Endothelial cell of umbilical vein (primary cell): Measurements from ENCODE around the gene NEK8. TPM values are rescaled to one million over a fixed set of nuclear protein-coding genes. Genes with fewer than 3 reads are reported as not detected.

ENCODE experiments used
- Bru-seq: library from RNA; stranded (reverse); fragments of 400-500 nt; gene quantifications from one replicate; lab custom pipeline; 2021; lab: Mats Ljungman, UMichigan
- BruChase-seq, 2 experiments: library from RNA; stranded (reverse); fragments of 400-500 nt; gene quantifications; one replicate each; lab custom pipeline; 2021; lab: Mats Ljungman, UMichigan
- BruUV-seq: library from RNA; stranded (reverse); fragments of 400-500 nt; replicated peaks from 2 replicates; lab custom pipeline; 2021; lab: Mats Ljungman, UMichigan
- CTCF ChIA-PET: fragments of 300-600, 350-600 bp; sonication (Branson Sonifier 250); formaldehyde crosslinking; loops from one replicate; lab custom pipeline; 2021; ENCODE audit warnings: antibody characterized with exemption, inconsistent platforms; lab: Charles Lee
- POLR2A ChIA-PET: fragments of 300-600, 350-600 bp; sonication (Branson Sonifier 250); formaldehyde crosslinking; loops from one replicate; lab custom pipeline; 2021; ENCODE audit warnings: antibody characterized with exemption, inconsistent platforms; lab: Charles Lee
- DNase-seq: peaks from one replicate; pipeline ENCODE4 v3.0.0-alpha.2; 2011; ENCODE audit warnings: low read depth, low spot score
- FAIRE-seq: peaks from 2 replicates; lab custom pipeline; 2011; peaks lifted over from hg19 to GRCh38; lab: Jason Lieb, UNC
- H2AFZ ChIP-seq: 2 replicates; pipeline ENCODE4 v1.6.0; 2012; ENCODE audit warnings: low read depth, low read length, control low read depth, inconsistent platforms
- H3K27ac ChIP-seq: 2 replicates; pipeline ENCODE4 v1.5.1; 2011; ENCODE audit warnings: low read depth, mild to moderate bottlenecking, control low read depth, low read length, moderate library complexity; ENCODE audit not compliant: insufficient read depth
- H3K27me3 ChIP-seq, 2 experiments: 2 replicates each; pipeline versions ENCODE4 v1.6.0 to v1.6.1; 2011; ENCODE audit warnings: low read length in 2 of 2, mixed read lengths in 1 of 2; ENCODE audit not compliant: control insufficient read depth in 2 of 2, insufficient read depth in 2 of 2
- H3K36me3 ChIP-seq, 2 experiments: 2 replicates in 1 of 2; 3 replicates in 1 of 2; pipeline ENCODE4 v1.5.1; 2011; ENCODE audit warnings: low read length in 2 of 2, mild to moderate bottlenecking in 1 of 2, moderate library complexity in 1 of 2; ENCODE audit not compliant: control insufficient read depth in 2 of 2, insufficient read depth in 2 of 2; ENCODE audit errors: extremely low read depth in 1 of 2
- H3K4me1 ChIP-seq: 3 replicates; pipeline ENCODE4 v1.5.1; 2011; ENCODE audit warnings: mild to moderate bottlenecking, low read length; ENCODE audit not compliant: control insufficient read depth, insufficient read depth; ENCODE audit errors: extremely low read depth
- H3K4me2 ChIP-seq: 2 replicates; pipeline ENCODE4 v1.6.1; 2011; ENCODE audit warnings: low read length, control low read depth, mixed read lengths; ENCODE audit not compliant: insufficient read depth
- H3K4me3 ChIP-seq, 3 experiments: fragments of 200-600 bp in 1 of 3; sonication (generic), shearing (Covaris generic) in 1 of 3; replicated peaks in 1 of 3; 2 replicates each; pipeline ENCODE4 v1.5.1; 2011 to 2016; ENCODE audit warnings: control low read depth in 3 of 3, low read length in 3 of 3, mild to moderate bottlenecking in 2 of 3, inconsistent platforms in 1 of 3, low read depth in 1 of 3, moderate library complexity in 1 of 3; ENCODE audit not compliant: insufficient read depth in 1 of 3
- H3K79me2 ChIP-seq: 2 replicates; pipeline ENCODE4 v1.6.0; 2012; ENCODE audit warnings: low read length, inconsistent platforms; ENCODE audit not compliant: control insufficient read depth, insufficient read depth
- H3K9ac ChIP-seq: replicated peaks from 2 replicates; pipeline ENCODE3; 2011; ENCODE audit warnings: low read length, control low read depth; ENCODE audit not compliant: insufficient read depth; ENCODE audit errors: extremely low read depth
- H3K9me1 ChIP-seq: replicated peaks from 3 replicates; pipeline ENCODE4 v1.6.0; 2011; ENCODE audit warnings: mild to moderate bottlenecking, low read length; ENCODE audit not compliant: control insufficient read depth, insufficient read depth; ENCODE audit errors: extremely low read depth
- H3K9me3 ChIP-seq: replicated peaks from 2 replicates; pipeline ENCODE4 v1.5.1; 2012; ENCODE audit warnings: low read length, inconsistent platforms; ENCODE audit not compliant: control insufficient read depth, insufficient read depth
- H4K20me1 ChIP-seq: replicated peaks from 2 replicates; pipeline ENCODE3; 2011; ENCODE audit warnings: mild to moderate bottlenecking, low read length; ENCODE audit not compliant: control insufficient read depth, insufficient read depth; ENCODE audit errors: extremely low read depth
- GATA2 ChIP-seq: IDR thresholded peaks from 2 replicates; pipeline ENCODE4 v1.7.0; 2011; ENCODE audit warnings: low read depth, mild to moderate bottlenecking, moderate library complexity, mixed read lengths, low read length; ENCODE audit not compliant: insufficient read length, insufficient read depth
- JUN ChIP-seq: IDR thresholded peaks from 2 replicates; pipeline ENCODE4 v1.6.1; 2011; ENCODE audit warnings: borderline replicate concordance, low read depth; ENCODE audit not compliant: insufficient read length, insufficient read depth
- POLR2A ChIP-seq: IDR thresholded peaks from 2 replicates; pipeline ENCODE4 v1.6.1; 2012; ENCODE audit warnings: low read depth, mild to moderate bottlenecking, control low read depth, low read length
- POLR2AphosphoS5 ChIP-seq: IDR thresholded peaks from 2 replicates; pipeline ENCODE4 v1.6.1; 2012; ENCODE audit warnings: low read depth, mild to moderate bottlenecking, control low read depth, low read length, moderate library complexity; ENCODE audit not compliant: insufficient read depth
- dilution Hi-C: fragments of 300-500 bp; cut with MboI; formaldehyde crosslinking; loops from one replicate; pipeline ENCODE4 v1.15.0; 2019; ENCODE audit warnings: low sequenced_read_pairs; ENCODE audit not compliant: extremely low pct_ligation_motif_present
- intact Hi-C: fragments of 100-400 bp; cut with micrococcal nuclease; formaldehyde crosslinking; loops from one replicate; pipeline ENCODE4 v1.10.0; 2022
- long read RNA-seq: library from polyadenylated mRNA; stranded (forward); transcript quantifications from one replicate; pipeline ENCODE4 v2.0.0, GENCODE V29; 2021
- polyA minus RNA-seq, 3 experiments: library from RNA; depleted of rRNA, polyadenylated mRNA; stranded (reverse); fragments of >200 nt; gene quantifications; 1 replicate in 1 of 3; 2 replicates in 2 of 3; pipeline ENCODE4 v1.2.3, GENCODE V29; 2011
- polyA plus RNA-seq, 4 experiments: library from polyadenylated mRNA; depleted of rRNA in 3 of 4; stranded (reverse) in 3 of 4; unstranded in 1 of 4; fragments of >200 nt; gene quantifications; 2 replicates each; pipeline versions ENCODE4 v1.2.1 to v1.2.3, GENCODE V29; 2011 to 2012; ENCODE audit warnings: missing spikeins in 1 of 4
- total RNA-seq: library from RNA; stranded (reverse); gene quantifications from 2 replicates; pipeline ENCODE4 v1.2.3, GENCODE V29; 2021
- TF ChIP-seq, protein P1 (sequence below): IDR thresholded peaks from 2 replicates; pipeline ENCODE4 v1.6.1; 2011; ENCODE audit not compliant: insufficient read depth, insufficient read length
- TF ChIP-seq, protein P2 (sequence below), 2 donors: IDR thresholded peaks; 1 replicate in 1 of 2; 2 replicates in 1 of 2; pipeline ENCODE4 v1.5.1; 2011; ENCODE audit warnings: low read length in 2 of 2, mild to moderate bottlenecking in 2 of 2, moderate library complexity in 2 of 2, control low read depth in 1 of 2, inconsistent platforms in 1 of 2, low read depth in 1 of 2; ENCODE audit not compliant: insufficient read depth in 1 of 2; ENCODE audit errors: extremely low read depth in 1 of 2

The NEK8 gene
- total RNA-seq (3.0 and 3.1 TPM in 2 replicates), polyA plus RNA-seq (3.2 and 3.6 TPM in 2 replicates), polyA minus RNA-seq (8.2 and 12.0 TPM in 2 replicates), Bru-seq, nascent RNA (percentile 31 among the genes with signal in this experiment), BruChase-seq, experiment 1, labeled RNA remaining after a 6-hour chase (percentile 34 among the genes with signal in this experiment), BruChase-seq, experiment 2, labeled RNA remaining after a 2-hour chase (percentile 33 among the genes with signal in this experiment)
- polyA plus RNA-seq (2011; cell fraction: cytosol; rRNA removed): 2.5 TPM in 2 replicates
- 9.8 and 10.0 TPM in 2 replicates for polyA plus RNA-seq (2011; cell fraction: nucleus; rRNA removed)
- polyA plus RNA-seq (2012): 1.4 and 2.8 TPM in 2 replicates
- 2.8 TPM for polyA minus RNA-seq (2011; cell fraction: cytosol; rRNA and poly(A)+ RNA removed)
- polyA minus RNA-seq (2011; cell fraction: nucleus; rRNA and poly(A)+ RNA removed): 3.2 and 5.9 TPM in 2 replicates
- long read RNA-seq, partial matches to known transcripts: 0 of 11 reads
- long read RNA-seq, other reads (novel, unspliced or antisense): 9 of 11 reads

- BruUV-seq: TSS peak; percentile 19
- Histone ChIP-seq H3K4me3 (peak within 1 kb of the TSS; percentile 49 to 64 (median 60)), H3K79me2 (no peaks in the 10 kb centered on the region), H3K27ac (peak within 1 kb of the TSS; percentile 59), H3K36me3 (peaks cover under 1 to 8% of the 10 kb centered on the region in 2 experiments), H3K9me1 (no peaks in the 10 kb centered on the region), H3K4me2 (peak within 1 kb of the TSS; percentile 66), H4K20me1 (no peaks in the 10 kb centered on the region), H3K4me1 (peaks cover 24% of the 10 kb centered on the region), H3K9ac (peak within 1 kb of the TSS; percentile 77), H3K9me3 (no peaks in the 10 kb centered on the region), H3K27me3 (no peaks in the 10 kb centered on the region), H2AFZ (peak within 1 kb of the TSS; percentile 76)
- FAIRE-seq (peak; percentile 92), DNase-seq (peak; percentile 96)
- CTCF ChIA-PET: interaction anchor here (0.9 to 13.7 kb wide), 9 partner anchors 9 to 389 kb away, joined by 3 to 602 read pairs (median 33); partner anchors contain the start of genes PHF12, RPL23A and TRAF4
- POLR2A ChIA-PET: interaction anchor here (0.7 to 4.7 kb wide), 5 partner anchors 9 to 225 kb away, joined by 3 to 45 read pairs (median 7); partner anchors contain the start of genes RPL23A and TRAF4
- dilution Hi-C loops (no loop called here), intact Hi-C loops (no loop called here)
- TF ChIP-seq GATA2 (no peak), POLR2AphosphoS5 (peak; percentile 41), JUN (no peak), POLR2A (peak; percentile 52)
- TF ChIP-seq, protein P1, sequence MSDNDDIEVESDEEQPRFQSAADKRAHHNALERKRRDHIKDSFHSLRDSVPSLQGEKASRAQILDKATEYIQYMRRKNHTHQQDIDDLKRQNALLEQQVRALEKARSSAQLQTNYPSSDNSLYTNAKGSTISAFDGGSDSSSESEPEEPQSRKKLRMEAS: no peak
- TF ChIP-seq, protein P2, sequence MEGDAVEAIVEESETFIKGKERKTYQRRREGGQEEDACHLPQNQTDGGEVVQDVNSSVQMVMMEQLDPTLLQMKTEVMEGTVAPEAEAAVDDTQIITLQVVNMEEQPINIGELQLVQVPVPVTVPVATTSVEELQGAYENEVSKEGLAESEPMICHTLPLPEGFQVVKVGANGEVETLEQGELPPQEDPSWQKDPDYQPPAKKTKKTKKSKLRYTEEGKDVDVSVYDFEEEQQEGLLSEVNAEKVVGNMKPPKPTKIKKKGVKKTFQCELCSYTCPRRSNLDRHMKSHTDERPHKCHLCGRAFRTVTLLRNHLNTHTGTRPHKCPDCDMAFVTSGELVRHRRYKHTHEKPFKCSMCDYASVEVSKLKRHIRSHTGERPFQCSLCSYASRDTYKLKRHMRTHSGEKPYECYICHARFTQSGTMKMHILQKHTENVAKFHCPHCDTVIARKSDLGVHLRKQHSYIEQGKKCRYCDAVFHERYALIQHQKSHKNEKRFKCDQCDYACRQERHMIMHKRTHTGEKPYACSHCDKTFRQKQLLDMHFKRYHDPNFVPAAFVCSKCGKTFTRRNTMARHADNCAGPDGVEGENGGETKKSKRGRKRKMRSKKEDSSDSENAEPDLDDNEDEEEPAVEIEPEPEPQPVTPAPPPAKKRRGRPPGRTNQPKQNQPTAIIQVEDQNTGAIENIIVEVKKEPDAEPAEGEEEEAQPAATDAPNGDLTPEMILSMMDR (IDR thresholded peaks at IDR 0.05; ENCODE audit: extremely low read depth in 1 of 2, insufficient read depth in 1 of 2, low read depth in 1 of 2, low read length in 2 of 2): no peak
Measured at GRCh38 chr17:28728364-28729200, at the start of gene NEK8. Gene NEK8, plus strand, starts transcription at chr17:28728788. Its CDS starts 26 bp downstream, at chr17:28728814.
